HEK293 (cell line): Measurements from ENCODE around the gene PON1.

Experiments
- CTCF ChIA-PET: fragments of 350-600 bp; formaldehyde crosslinking; extraction: SDS; loops from one replicate; lab custom pipeline; 2021; ENCODE audit warnings: antibody characterized with exemption; lab: Yijun Ruan, JAX
- POLR2A ChIA-PET: fragments of 300-600 bp; formaldehyde crosslinking; extraction: SDS; loops from one replicate; lab custom pipeline; 2020; ENCODE audit warnings: antibody characterized with exemption, inconsistent platforms; lab: Yijun Ruan, JAX
- H3K27ac ChIP-seq: fragments of 200-500 bp; sonication (Bioruptor generic); 2 replicates; pipeline ENCODE4 v1.5.1; 2014; ENCODE audit warnings: low read depth, low read length, control low read depth, inconsistent platforms; ENCODE audit errors: extremely low read depth
- H3K36me3 ChIP-seq, 2 experiments: fragments of 200-500 bp in 1 of 2; sonication (Bioruptor generic) in 1 of 2; 1 replicate in 1 of 2; 2 replicates in 1 of 2; pipeline ENCODE4 v1.5.1; 2014 to 2017; ENCODE audit warnings: inconsistent platforms in 2 of 2, low read length in 2 of 2; ENCODE audit not compliant: control insufficient read depth in 2 of 2, insufficient read depth in 1 of 2
- H3K4me1 ChIP-seq: fragments of 200-500 bp; sonication (Bioruptor generic); 2 replicates; pipeline ENCODE4 v1.5.1; 2014; ENCODE audit warnings: mild to moderate bottlenecking, low read length, inconsistent platforms; ENCODE audit not compliant: control insufficient read depth, insufficient read depth
- H3K4me3 ChIP-seq: 2 replicates; pipeline ENCODE4 v1.5.1; 2011; ENCODE audit warnings: low read depth, mild to moderate bottlenecking, control low read depth, low read length, moderate library complexity
- H3K9me3 ChIP-seq: fragments of 200-500 bp; sonication (Bioruptor generic); 2 replicates; pipeline ENCODE4 v1.5.1; 2014; ENCODE audit warnings: low read depth, low read length, inconsistent platforms; ENCODE audit not compliant: control insufficient read depth, insufficient read depth
- GLI4 ChIP-seq: fragments of 450-650 bp; formaldehyde crosslinking; IDR thresholded peaks from 2 replicates; pipeline ENCODE4 v1.5.1; 2016; ENCODE audit warnings: missing biosample characterization, missing genetic modification characterization
- GLIS1 ChIP-seq: fragments of 450-650 bp; formaldehyde crosslinking; IDR thresholded peaks from 2 replicates; pipeline ENCODE4 v1.5.1; 2016; ENCODE audit warnings: missing biosample characterization, missing genetic modification characterization
- MEIS1 ChIP-seq: sonication (generic); formaldehyde crosslinking; IDR thresholded peaks from 2 replicates; pipeline ENCODE4 v1.8.1; 2022; ENCODE audit warnings: missing genetic modification reagents, mild to moderate bottlenecking, borderline replicate concordance
- RBAK ChIP-seq: fragments of 450-650 bp; formaldehyde crosslinking; IDR thresholded peaks from 2 replicates; pipeline ENCODE4 v1.5.1; 2016; ENCODE audit warnings: missing biosample characterization, missing genetic modification characterization
- SCRT1 ChIP-seq: fragments of 450-650 bp; formaldehyde crosslinking; IDR thresholded peaks from 2 replicates; pipeline ENCODE4 v1.5.1; 2016; ENCODE audit warnings: missing biosample characterization, missing genetic modification characterization, borderline replicate concordance
- WT1 ChIP-seq: fragments of 450-650 bp; formaldehyde crosslinking; IDR thresholded peaks from 2 replicates; pipeline ENCODE4 v1.5.1; 2016; ENCODE audit warnings: missing biosample characterization, missing genetic modification characterization
- YY1 ChIP-seq: fragments of 450-650 bp; formaldehyde crosslinking; IDR thresholded peaks from 2 replicates; pipeline ENCODE4 v1.5.1; 2018; ENCODE audit warnings: missing biosample characterization, missing genetic modification characterization
- ZBTB26 ChIP-seq: fragments of 450-650 bp; formaldehyde crosslinking; optimal IDR thresholded peaks from 2 replicates; pipeline ENCODE3; 2016; ENCODE audit warnings: missing biosample characterization, mild to moderate bottlenecking, missing genetic modification characterization
- ZEB2 ChIP-seq: fragments of 450-650 bp; formaldehyde crosslinking; IDR thresholded peaks from 2 replicates; pipeline ENCODE4 v1.5.1; 2016; ENCODE audit warnings: missing biosample characterization, missing genetic modification characterization
- ZFHX2 ChIP-seq: fragments of 450-650 bp; formaldehyde crosslinking; conservative IDR thresholded peaks from 2 replicates; pipeline ENCODE4 v1.5.1; 2016; ENCODE audit warnings: missing biosample characterization, missing genetic modification characterization
- ZNF148 ChIP-seq: fragments of 450-650 bp; formaldehyde crosslinking; IDR thresholded peaks from 2 replicates; pipeline ENCODE4 v1.5.0; 2017; ENCODE audit warnings: missing biosample characterization, missing genetic modification characterization, borderline replicate concordance
- ZNF18 ChIP-seq: fragments of 450-650 bp; formaldehyde crosslinking; IDR thresholded peaks from 2 replicates; pipeline ENCODE4 v1.5.1; 2016; ENCODE audit warnings: missing biosample characterization, missing genetic modification characterization
- ZNF26 ChIP-seq: fragments of 450-650 bp; formaldehyde crosslinking; IDR thresholded peaks from 2 replicates; pipeline ENCODE4 v1.5.1; 2016; ENCODE audit warnings: missing biosample characterization, missing genetic modification characterization
- ZNF324 ChIP-seq: fragments of 450-650 bp; formaldehyde crosslinking; IDR thresholded peaks from 2 replicates; pipeline ENCODE4 v1.5.1; 2016; ENCODE audit warnings: missing biosample characterization, missing genetic modification characterization
- ZNF416 ChIP-seq: fragments of 450-650 bp; formaldehyde crosslinking; IDR thresholded peaks from 2 replicates; pipeline ENCODE4 v1.5.1; 2016; ENCODE audit warnings: missing biosample characterization, missing genetic modification characterization
- ZNF560 ChIP-seq: fragments of 450-650 bp; formaldehyde crosslinking; IDR thresholded peaks from 2 replicates; pipeline ENCODE4 v1.5.1; 2017; ENCODE audit warnings: missing biosample characterization, missing genetic modification characterization, borderline replicate concordance
- ZNF623 ChIP-seq: fragments of 450-650 bp; formaldehyde crosslinking; IDR thresholded peaks from 2 replicates; pipeline ENCODE4 v1.5.1; 2016; ENCODE audit warnings: missing biosample characterization, missing genetic modification characterization
- ZNF830 ChIP-seq: fragments of 450-650 bp; IDR thresholded peaks from 2 replicates; pipeline ENCODE4 v1.5.0; 2018; ENCODE audit warnings: missing biosample characterization, missing genetic modification characterization, low read depth, mild to moderate bottlenecking, moderate library complexity

PON1 gene

GRCh38 chr7:95342642-95343307 lies 18.4 kb upstream of the PON1 start (continued):
- TF ChIP-seq YY1 (tag by site-specific recombination): no peak
- TF ChIP-seq ZNF560: no peak
- no peak for TF ChIP-seq ZNF18
- no peak for TF ChIP-seq SCRT1 (tag by site-specific recombination)

GRCh38 chr7:95342029-95342428 lies 17.7 kb upstream of the PON1 start:
- ChIA-PET POLR2A (no interaction called here), CTCF (interaction anchor here (0.6 kb wide), 1 partner anchor 128 kb away, joined by 3 read pairs; no protein-coding TSS in a partner anchor)
- H3K9me3 ChIP-seq: no peaks in the 10 kb centered on the region
- TF ChIP-seq ZNF26 (tag by site-specific recombination) (no peak), ZNF18 (no peak), ZNF560 (no peak), GLIS1 (tag by site-specific recombination) (no peak), ZFHX2 (tag by site-specific recombination) (no peak), ZNF830 (tag by site-specific recombination) (no peak), ZNF324 (tag by site-specific recombination) (no peak), WT1 (tag by site-specific recombination) (no peak), MEIS1 (CRISPR knock-in tag) (no peak), RBAK (tag by site-specific recombination) (no peak), ZNF623 (tag by site-specific recombination) (no peak), ZBTB26 (tag by site-specific recombination) (no peak), ZNF416 (tag by site-specific recombination) (no peak), GLI4 (tag by site-specific recombination) (no peak), ZEB2 (tag by site-specific recombination) (no peak), ZNF148 (tag by site-specific recombination) (no peak)
- H3K4me1 ChIP-seq: no peaks in the 10 kb centered on the region
- no peak overlapping the region for H3K4me3 ChIP-seq
- H3K27ac ChIP-seq: no peak overlapping the region
- H3K36me3 ChIP-seq: no peaks in the 10 kb centered on the region
